NCI-H460 (cell line): ENCODE results near the gene PLEKHG5. TPM values are rescaled to one million over a fixed set of nuclear protein-coding genes. Genes with fewer than 3 reads are reported as not detected.
"Not testable (repeated sequence)": the region's sequence is repeated elsewhere in the genome, so short reads cannot be mapped to it uniquely, and the experiment has no call there.

Source experiments
- DNase-seq: peaks from one replicate; pipeline ENCODE4 v3.0.0-alpha.2; 2016; ENCODE audit warnings: low read depth; ENCODE audit errors: extremely low read depth
- total RNA-seq: library from RNA; depleted of rRNA; stranded (reverse); fragments of >200 nt; shearing (Covaris generic); gene quantifications from 2 replicates; pipeline ENCODE4 v1.2.3, GENCODE V29; 2014

The PLEKHG5 gene
- total RNA-seq, 1 experiment from 2014 or later, result 3.6 TPM

GRCh38 chr1:6498576-6499111 is 7.2 kb upstream of the PLEKHG5 start:
- DNase-seq, result no peak

- no peak for DNase-seq
These were observed 6.6 kb upstream of the PLEKHG5 start for GRCh38 chr1:6497867-6498575.

- no peak for DNase-seq
These were observed 5.9 kb upstream of the PLEKHG5 start for GRCh38 chr1:6497215-6497866.

GRCh38 chr1:6496890-6497214 is 5.4 kb upstream of the PLEKHG5 start:
- DNase-seq, result no peak

- DNase-seq, result no peak
These were observed 4.9 kb upstream of the PLEKHG5 start for GRCh38 chr1:6496365-6496721.

- no peak for DNase-seq
These were observed 4.3 kb upstream of the PLEKHG5 start for GRCh38 chr1:6495540-6496364.

GRCh38 chr1:6495041-6495441 is 3.6 kb upstream of the PLEKHG5 start:
- DNase-seq, result no peak

- no peak for DNase-seq
These were observed 3.2 kb upstream of the PLEKHG5 start for GRCh38 chr1:6494627-6495026.

GRCh38 chr1:6493834-6494223 is 2.4 kb upstream of the PLEKHG5 start:
- DNase-seq, result not testable (repeated sequence)

- DNase-seq, result no peak
These were observed 499 bp upstream of the PLEKHG5 start for GRCh38 chr1:6491966-6492365.

GRCh38 chr1:6491081-6491449 is 402 bp downstream of the PLEKHG5 start:
- DNase-seq, result no peak

GRCh38 chr1:6490181-6491080 is 1.0 kb downstream of the PLEKHG5 start:
- DNase-seq, result peak; percentile 40

GRCh38 chr1:6489799-6490180 is 1.7 kb downstream of the PLEKHG5 start:
- DNase-seq, result peak; percentile 68

GRCh38 chr1:6489383-6489765 is 2.1 kb downstream of the PLEKHG5 start:
- DNase-seq, result no peak

GRCh38 chr1:6488602-6489382 is 2.7 kb downstream of the PLEKHG5 start:
- DNase-seq, result no peak

- DNase-seq, result no peak
These were observed 3.5 kb downstream of the PLEKHG5 start for GRCh38 chr1:6487804-6488484.

- DNase-seq, result peak; percentile 74
These were observed 4.9 kb downstream of the PLEKHG5 start for GRCh38 chr1:6486433-6487011.

GRCh38 chr1:6485168-6486101 is 6.0 kb downstream of the PLEKHG5 start:
- no peak for DNase-seq
